DMS79 (cell line): Measurements from ENCODE around the gene SFMBT2.
"Not testable (repeated sequence)": the region's sequence is repeated elsewhere in the genome, so short reads cannot be mapped to it uniquely, and the experiment has no call there.

Experiments used
- DNase-seq: peaks from one replicate; lab custom pipeline; 2025; lab: John Stamatoyannopoulos, UW

Gene SFMBT2

GRCh38 chr10:7225133-7225532, 185.7 kb downstream of the SFMBT2 start:
- no peak for DNase-seq

DNA sequence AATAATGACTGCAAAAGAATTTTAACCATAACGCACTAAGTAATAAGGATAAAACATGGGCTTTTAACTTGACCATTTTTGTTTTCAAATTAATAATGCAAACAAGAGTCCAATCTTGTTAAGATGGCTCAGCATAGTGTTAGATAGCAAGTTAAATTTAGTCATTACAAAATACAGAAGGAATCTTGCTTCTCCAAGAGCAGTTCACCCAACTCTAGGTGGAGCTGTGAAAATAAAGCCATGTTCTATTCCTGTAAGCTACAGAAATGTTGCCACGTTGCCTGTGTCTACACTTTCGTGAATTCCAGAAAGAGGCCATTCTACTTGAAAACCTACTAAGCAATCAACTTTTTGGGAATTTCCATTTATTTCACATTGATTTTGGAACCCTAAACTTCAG, 191.9 kb downstream of the SFMBT2 start:
- no peak for DNase-seq

DNA sequence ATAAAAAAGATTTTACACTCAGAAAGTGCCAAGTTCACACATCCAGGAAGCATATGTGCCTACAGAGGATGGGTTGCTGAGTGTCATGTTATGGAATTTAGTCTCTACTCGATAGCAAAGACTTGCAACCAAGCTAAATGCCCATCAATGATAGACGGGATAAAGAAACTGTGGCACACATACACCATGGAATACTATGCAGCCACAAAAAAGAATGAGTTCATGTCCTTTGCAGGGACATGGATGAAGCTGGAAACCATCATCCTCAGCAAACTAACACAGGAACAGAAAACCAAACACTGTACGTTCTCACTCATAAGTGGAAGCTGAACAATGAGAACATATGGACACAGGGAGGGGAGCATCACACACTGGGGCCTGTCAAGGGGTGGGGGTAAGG, 198.1 kb downstream of the SFMBT2 start:
- not testable (repeated sequence) for DNase-seq

- no peak for DNase-seq
Measured at GRCh38 chr10:7211857-7212577, 198.8 kb downstream of the SFMBT2 start.

DNA sequence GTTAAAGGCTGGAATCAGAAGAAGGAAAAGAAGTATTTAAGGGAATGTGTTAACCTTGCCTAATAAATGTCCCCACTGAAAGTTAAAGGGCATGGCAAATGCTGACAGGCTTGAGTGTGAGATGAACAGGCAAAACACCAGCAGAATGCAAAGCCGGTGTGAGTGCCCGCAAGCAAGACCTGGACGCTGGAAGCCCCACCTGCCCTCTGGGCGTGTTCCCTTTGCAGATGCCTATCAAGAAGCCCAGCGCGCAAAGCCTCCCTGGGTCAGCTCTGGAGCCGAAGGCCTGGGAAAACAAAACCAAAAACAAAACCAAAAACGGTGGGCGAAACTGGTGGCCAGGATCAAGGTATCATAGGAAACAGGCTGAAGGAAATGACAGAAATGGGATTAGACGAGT, 200.3 kb downstream of the SFMBT2 start:
- DNase-seq, result no peak

GRCh38 chr10:7209458-7209857, 201.4 kb downstream of the SFMBT2 start:
- no peak for DNase-seq

GRCh38 chr10:7206412-7207100, 204.3 kb downstream of the SFMBT2 start:
- no peak for DNase-seq

- no peak for DNase-seq
Measured at GRCh38 chr10:7205656-7206055, 205.2 kb downstream of the SFMBT2 start.

- DNase-seq, result no peak
Measured at GRCh38 chr10:7202793-7203355, 208.0 kb downstream of the SFMBT2 start.

- DNase-seq, result no peak
Measured at GRCh38 chr10:7199152-7199760, 211.6 kb downstream of the SFMBT2 start.

DNA sequence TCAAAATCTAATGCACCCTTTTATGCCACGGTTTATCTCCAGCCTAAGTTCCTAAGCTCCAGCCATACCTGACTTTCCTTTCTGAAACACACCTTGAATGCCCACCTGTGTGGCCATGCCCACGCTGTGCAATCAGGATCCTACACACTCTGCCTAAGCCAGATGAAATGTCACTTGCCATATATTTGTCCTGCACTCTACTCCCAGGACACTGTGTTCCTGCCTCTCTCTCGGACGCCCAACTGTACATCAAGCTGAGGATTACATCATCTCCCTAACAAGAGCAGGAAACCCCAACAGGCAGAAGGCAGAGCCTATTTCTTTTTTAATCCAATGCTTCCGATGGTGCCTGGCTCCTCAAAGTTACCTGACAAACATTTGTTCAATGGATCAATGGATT, 214.6 kb downstream of the SFMBT2 start:
- DNase-seq, result no peak

GRCh38 chr10:7195118-7195517, 215.7 kb downstream of the SFMBT2 start:
- no peak for DNase-seq

GRCh38 chr10:7194571-7194970, 216.3 kb downstream of the SFMBT2 start:
- no peak for DNase-seq

- no peak for DNase-seq
Measured at GRCh38 chr10:7193369-7193768, 217.5 kb downstream of the SFMBT2 start.

DNA sequence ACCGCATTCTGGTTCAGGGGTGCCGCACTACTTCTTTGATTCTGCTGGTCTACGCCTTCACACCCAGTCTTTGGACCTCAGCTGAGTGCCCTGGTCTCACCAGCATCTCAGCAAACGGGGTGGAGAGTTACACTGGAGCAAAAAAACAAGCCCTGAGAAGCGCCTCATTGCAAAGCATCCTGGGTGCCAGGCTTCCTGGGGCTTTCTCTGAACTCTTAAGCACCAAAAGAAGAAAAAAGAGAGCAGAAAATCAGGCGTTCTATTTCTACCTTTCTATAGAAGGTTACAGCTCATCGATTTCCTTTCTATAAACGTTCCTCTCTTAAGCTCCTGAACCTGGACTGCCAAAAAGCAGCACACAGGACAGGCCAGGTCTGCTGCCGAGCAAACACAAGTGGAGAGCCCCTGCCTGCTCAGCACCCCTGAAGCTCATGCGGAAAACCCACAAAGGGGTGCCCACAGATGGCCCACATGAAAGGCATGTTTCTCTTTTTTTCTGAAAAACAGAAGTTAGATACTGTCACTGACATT, 217.9 kb downstream of the SFMBT2 start:
- no peak for DNase-seq

GRCh38 chr10:7192061-7192460, 218.8 kb downstream of the SFMBT2 start:
- DNase-seq, result no peak

- not testable (repeated sequence) for DNase-seq
Measured at GRCh38 chr10:7190772-7191171, 220.1 kb downstream of the SFMBT2 start.

DNA sequence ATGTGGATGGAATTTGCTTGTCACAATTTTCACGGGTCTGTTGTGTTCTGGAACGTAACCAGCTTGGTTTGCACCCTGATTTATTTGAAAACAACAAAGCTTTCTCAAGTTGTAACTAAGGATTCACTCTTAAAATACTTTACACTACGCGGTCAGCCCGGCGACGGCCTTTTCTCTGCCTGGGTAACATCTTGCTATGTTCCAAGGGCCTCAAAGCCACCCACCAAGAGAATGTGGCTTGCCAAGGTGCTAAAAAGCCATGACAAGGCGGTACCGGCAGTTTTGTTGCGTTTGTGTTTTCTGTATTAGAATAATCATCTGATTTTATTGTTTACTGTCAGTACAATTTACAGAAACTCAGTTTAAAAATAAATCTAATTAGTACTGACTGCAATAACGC, 220.9 kb downstream of the SFMBT2 start:
- DNase-seq, result no peak

DNA sequence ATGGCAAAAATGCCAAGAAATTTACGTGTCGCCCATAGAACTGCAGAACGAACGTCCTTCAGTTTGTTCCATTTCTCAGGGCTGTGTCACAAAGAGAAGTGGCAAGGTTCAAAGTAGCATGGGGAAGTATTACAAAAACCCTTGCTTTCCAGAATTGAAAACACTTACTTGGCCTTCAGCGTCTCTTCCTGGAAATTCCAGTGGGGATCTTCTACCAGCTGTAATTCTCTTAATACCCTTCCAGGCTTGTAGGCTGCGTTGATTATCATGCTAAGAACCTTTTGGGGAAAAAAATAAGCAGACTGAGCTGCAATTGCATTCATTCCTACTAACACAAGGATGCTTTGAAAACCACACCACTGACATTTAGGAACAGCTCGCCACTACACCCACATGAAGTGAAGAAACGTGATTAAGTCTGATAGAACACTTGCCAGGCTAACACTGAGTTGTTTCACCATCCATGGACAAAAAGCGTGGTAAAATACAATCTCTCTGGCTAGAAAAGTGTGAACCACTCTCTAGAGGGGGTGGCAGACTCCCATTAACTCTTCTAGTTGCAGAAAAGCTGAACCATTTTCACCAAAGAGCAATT, 222.3 kb downstream of the SFMBT2 start:
- no peak for DNase-seq

GRCh38 chr10:7186387-7187018, 224.3 kb downstream of the SFMBT2 start:
- no peak for DNase-seq

GRCh38 chr10:7185367-7185690, 225.5 kb downstream of the SFMBT2 start:
- DNase-seq, result no peak
